ENCODE results near the gene PPP2R2B. TPM values are rescaled to one million over a fixed set of nuclear protein-coding genes. Genes with fewer than 3 reads are reported as not detected.

Gene PPP2R2B
- total RNA-seq, 3 donors from 2014 or later (not counting 1 experiment from before 2014, with no cell fraction given) = 44.9 to 68.3 (median 63.7) TPM

- peak in 1 of 2 donors; percentile 65 for DNase-seq
- Mint-ChIP-seq H3K4me1 (peaks cover 53 to 56% of the 10 kb centered on the region in 2 donors), H3K4me3 (peak overlapping the region; percentile 80), H3K27ac (peak overlapping the region; percentile 90 to 96), H3K27me3 (ENCODE audit: low read depth in 2 of 2) (no peaks in the 10 kb centered on the region), H3K9me3 (peaks cover 0 to 3% of the 10 kb centered on the region in 2 donors), H3K36me3 (peaks cover 6% of the 10 kb centered on the region)
- H3K36me3 ChIP-seq (ENCODE audit: control insufficient read depth, insufficient read depth, low read length) = no peaks in the 10 kb centered on the region
- no peaks in the 10 kb centered on the region for H3K27me3 ChIP-seq (ENCODE audit: control insufficient read depth, insufficient read depth, low read length)
- H3K4me3 ChIP-seq (ENCODE audit: low read length) = no peak overlapping the region
- WGBS (ENCODE audit: insufficient coverage) = 17% methylated on average over 1 of the region's 2 CpGs
- H3K9me3 ChIP-seq (ENCODE audit: control insufficient read depth, insufficient read depth, low read length) = no peaks in the 10 kb centered on the region
- intact Hi-C loops (cut with micrococcal nuclease) = loop anchor here (1.0 to 5.0 kb wide), 2 partner anchors 13 to 37 kb away; no protein-coding TSS in a partner anchor
- peak overlapping the region; percentile 84 for H3K27ac ChIP-seq (ENCODE audit: low read length)
- ATAC-seq = peak; percentile 93 to 98 (median 96)
- no peak for TF ChIP-seq CTCF (IDR thresholded peaks at IDR 0.05)
- H3K4me1 ChIP-seq (ENCODE audit: control insufficient read depth, insufficient read depth, low read length) = peaks cover 10% of the 10 kb centered on the region
Observed at GRCh38 chr5:146765089-146765832, 113.3 kb downstream of the PPP2R2B start.

- Mint-ChIP-seq H3K4me1 (peaks cover 64 to 70% of the 10 kb centered on the region in 2 donors), H3K9me3 (peaks cover 0 to 3% of the 10 kb centered on the region in 2 donors), H3K27ac (peak overlapping the region in 1 of 2 donors; percentile 96), H3K4me3 (no peak overlapping the region), H3K27me3 (ENCODE audit: low read depth in 2 of 2) (no peaks in the 10 kb centered on the region), H3K36me3 (peaks cover 8% of the 10 kb centered on the region)
- Histone ChIP-seq H3K4me1 (ENCODE audit: control insufficient read depth, insufficient read depth, low read length) (peaks cover 10% of the 10 kb centered on the region), H3K27me3 (ENCODE audit: control insufficient read depth, insufficient read depth, low read length) (no peaks in the 10 kb centered on the region), H3K4me3 (ENCODE audit: low read length) (no peak overlapping the region), H3K9me3 (ENCODE audit: control insufficient read depth, insufficient read depth, low read length) (no peaks in the 10 kb centered on the region), H3K27ac (ENCODE audit: low read length) (no peak overlapping the region), H3K36me3 (ENCODE audit: control insufficient read depth, insufficient read depth, low read length) (no peaks in the 10 kb centered on the region)
- DNase-seq (no peak), ATAC-seq (no peak)
- 93% methylated on average over 5 of the region's 5 CpGs for WGBS (ENCODE audit: insufficient coverage)
- intact Hi-C loops (cut with micrococcal nuclease) = no loop called here
- TF ChIP-seq CTCF (IDR thresholded peaks at IDR 0.05) = no peak
Observed at GRCh38 chr5:146762830-146763229, 115.7 kb downstream of the PPP2R2B start.

- no peak overlapping the region for H3K4me3 Mint-ChIP-seq
- no peak overlapping the region for H3K27ac ChIP-seq (ENCODE audit: low read length)
- H3K4me3 ChIP-seq (ENCODE audit: low read length) = no peak overlapping the region
- H3K4me1 ChIP-seq (ENCODE audit: control insufficient read depth, insufficient read depth, low read length) = peaks cover 10% of the 10 kb centered on the region
- peak overlapping the region; percentile 52 to 69 for H3K27ac Mint-ChIP-seq
- WGBS (ENCODE audit: insufficient coverage) = 100% methylated on average over 1 of the region's 1 CpG
- H3K27me3 ChIP-seq (ENCODE audit: control insufficient read depth, insufficient read depth, low read length) = no peaks in the 10 kb centered on the region
- no peak for DNase-seq
- no peaks in the 10 kb centered on the region for H3K9me3 ChIP-seq (ENCODE audit: control insufficient read depth, insufficient read depth, low read length)
- H3K27me3 Mint-ChIP-seq (ENCODE audit: low read depth in 2 of 2) = no peaks in the 10 kb centered on the region
- peaks cover 0 to 3% of the 10 kb centered on the region in 2 donors for H3K9me3 Mint-ChIP-seq
- intact Hi-C loops (cut with micrococcal nuclease) = no loop called here
- TF ChIP-seq CTCF (IDR thresholded peaks at IDR 0.05) = no peak
- ATAC-seq = no peak
- no peaks in the 10 kb centered on the region for H3K36me3 ChIP-seq (ENCODE audit: control insufficient read depth, insufficient read depth, low read length)
- H3K36me3 Mint-ChIP-seq = peaks cover 8% of the 10 kb centered on the region
- H3K4me1 Mint-ChIP-seq = peaks cover 60 to 70% of the 10 kb centered on the region in 2 donors
Observed at GRCh38 chr5:146761811-146762210, 116.7 kb downstream of the PPP2R2B start.

Data from natural killer cell (primary cell).